Ascending aorta (tissue), 2 donors: ENCODE results near the gene SLC45A1. TPM values are rescaled to one million over a fixed set of nuclear protein-coding genes. Genes with fewer than 3 reads are reported as not detected.
A peak's percentile ranks its signal among the peaks of the same experiment; 100 is the strongest.

ENCODE experiments used
- DNase-seq, 2 donors: peaks; one replicate each; pipeline ENCODE4 v3.0.0-alpha.2; 2019; ENCODE audit warnings: low spot score in 2 of 2
- H3K27ac ChIP-seq, 2 donors: fragments of 200-600 bp; sonication (generic); one replicate each; pipeline ENCODE4 v1.5.1; 2016 to 2017; ENCODE audit warnings: mild to moderate bottlenecking in 1 of 2
- H3K27me3 ChIP-seq: fragments of 200-600 bp; sonication (generic); one replicate; pipeline ENCODE4 v1.5.1; 2017
- H3K36me3 ChIP-seq, 2 donors: fragments of 200-600 bp; sonication (generic); one replicate each; pipeline ENCODE4 v1.5.1; 2016
- H3K4me1 ChIP-seq, 2 donors: fragments of 200-600 bp; sonication (generic); one replicate each; pipeline ENCODE4 v1.5.1; 2016 to 2017; ENCODE audit warnings: mild to moderate bottlenecking in 1 of 2
- H3K4me3 ChIP-seq, 2 donors: fragments of 200-600 bp; sonication (generic); one replicate each; pipeline ENCODE4 v1.5.1; 2016 to 2017; ENCODE audit warnings: mild to moderate bottlenecking in 1 of 2
- H3K9me3 ChIP-seq, 2 donors: fragments of 200-600 bp; sonication (generic); one replicate each; pipeline ENCODE4 v1.5.1; 2016
- CTCF ChIP-seq, 3 experiments: fragments of 200-600 bp in 2 of 3; fragments of 450-650 bp in 1 of 3; sonication (generic) in 2 of 3; IDR thresholded peaks; one replicate each; pipeline ENCODE4 v1.5.1; 2016 to 2019; ENCODE audit warnings: antibody characterized with exemption in 3 of 3, mild to moderate bottlenecking in 1 of 3, moderate library complexity in 1 of 3
- intact Hi-C: fragments of 100-400 bp; cut with DNase I; formaldehyde crosslinking; loops from one replicate; pipeline ENCODE4 v1.15.1; 2023
- total RNA-seq: library from RNA; depleted of rRNA; stranded (reverse); fragments of >200 nt; gene quantifications from one replicate; pipeline ENCODE4 v1.1.0, GENCODE V29; 2016

Gene SLC45A1
- total RNA-seq, 1 donor from 2014 or later, result 3.2 TPM

DNA sequence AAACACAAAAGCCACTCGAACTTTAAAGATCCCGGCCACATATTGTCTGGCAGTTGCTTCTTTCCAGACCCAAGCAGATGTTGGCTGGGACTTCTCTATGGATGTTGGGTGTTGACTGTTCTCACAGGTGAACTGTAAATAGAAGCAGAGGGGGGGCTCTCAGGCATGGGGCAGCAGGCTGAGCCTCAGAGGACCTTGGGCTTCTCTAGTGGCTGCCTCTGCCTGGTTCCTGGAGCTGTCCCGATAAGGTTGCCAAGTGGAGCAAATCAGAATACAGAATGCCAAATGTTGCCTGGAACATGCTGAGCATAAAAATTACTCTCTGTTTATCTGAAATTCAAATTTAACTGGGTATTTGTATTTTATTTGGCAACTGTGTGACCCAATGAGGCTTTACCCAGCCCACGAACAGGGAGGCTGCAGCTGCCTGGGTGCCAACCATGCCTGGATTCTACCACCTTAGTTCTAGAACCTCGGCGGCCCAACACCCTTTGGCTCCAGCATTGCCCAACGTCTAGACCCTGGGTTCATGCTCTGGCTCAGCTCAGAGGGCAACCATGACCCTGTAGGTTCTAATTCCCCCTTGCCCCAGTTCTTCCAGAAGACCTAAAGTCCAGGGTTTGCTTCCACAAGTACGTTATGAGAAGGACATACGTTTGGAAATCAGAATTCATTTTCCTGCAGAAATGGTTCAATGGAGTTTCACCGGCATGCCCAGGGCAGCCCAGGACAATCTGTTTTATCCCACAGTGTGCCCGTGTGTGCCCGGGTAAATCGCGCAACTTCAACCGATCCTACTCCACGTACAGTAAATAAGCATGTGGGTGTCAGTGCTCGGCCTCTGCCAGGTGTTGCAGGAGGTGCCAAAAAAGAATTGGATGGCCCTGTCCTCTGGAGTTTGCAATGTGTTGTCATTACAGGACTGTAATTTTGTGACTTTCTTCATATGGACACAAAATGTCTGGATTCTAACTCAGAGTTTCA is 5.4 kb upstream of the SLC45A1 start:
- intact Hi-C loops, result loop anchor here (10.0 kb wide), 1 partner anchor 198 kb away; no protein-coding TSS in a partner anchor
- no peaks in the 10 kb centered on the region for H3K36me3 ChIP-seq
- H3K4me1 ChIP-seq, result peaks cover 0 to 14% of the 10 kb centered on the region in 2 donors
- no peak for DNase-seq
- no peak overlapping the region for H3K4me3 ChIP-seq
- no peaks in the 10 kb centered on the region for H3K27me3 ChIP-seq
- H3K9me3 ChIP-seq, result no peaks in the 10 kb centered on the region
- no peak for TF ChIP-seq CTCF (IDR thresholded peaks at IDR 0.05)
- H3K27ac ChIP-seq, result peak overlapping the region; percentile 14 to 30

DNA sequence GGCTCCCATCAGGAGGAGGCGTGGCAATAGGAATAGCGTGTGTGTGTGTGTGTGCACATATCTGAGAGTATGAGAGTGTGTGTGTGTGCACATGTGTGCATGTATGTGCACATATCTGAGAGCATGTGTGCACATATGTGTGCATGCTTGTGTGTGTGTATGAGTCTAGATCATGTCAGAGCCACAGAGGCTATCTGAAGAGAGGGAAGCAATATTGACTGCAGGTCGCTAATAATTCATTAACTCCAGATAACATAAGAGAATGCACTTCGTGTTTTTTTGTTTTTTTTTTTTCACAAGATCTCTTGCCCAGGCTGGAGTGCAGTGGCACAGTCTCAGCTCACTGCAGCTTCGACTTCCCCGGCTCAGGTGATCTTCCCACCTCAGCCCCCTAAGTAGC is 4.7 kb upstream of the SLC45A1 start:
- intact Hi-C loops, result loop anchor here (10.0 kb wide), 1 partner anchor 198 kb away; no protein-coding TSS in a partner anchor
- no peaks in the 10 kb centered on the region for H3K9me3 ChIP-seq
- no peaks in the 10 kb centered on the region for H3K27me3 ChIP-seq
- no peak for DNase-seq
- no peak for TF ChIP-seq CTCF (IDR thresholded peaks at IDR 0.05)
- H3K36me3 ChIP-seq, result no peaks in the 10 kb centered on the region
- H3K27ac ChIP-seq, result no peak overlapping the region
- peaks cover 0 to 14% of the 10 kb centered on the region in 2 donors for H3K4me1 ChIP-seq
- no peak overlapping the region for H3K4me3 ChIP-seq

GRCh38 chr1:8314346-8315280 is 3.3 kb upstream of the SLC45A1 start:
- intact Hi-C loops, result loop anchor here (1.0 to 10.0 kb wide), 4 partner anchors 200 to 332 kb away; no protein-coding TSS in a partner anchor
- DNase-seq, result peak in 1 of 2 donors; percentile 83
- Histone ChIP-seq H3K4me1 (peaks cover 0 to 14% of the 10 kb centered on the region in 2 donors), H3K27me3 (no peaks in the 10 kb centered on the region), H3K9me3 (no peaks in the 10 kb centered on the region), H3K36me3 (no peaks in the 10 kb centered on the region), H3K27ac (no peak overlapping the region), H3K4me3 (no peak overlapping the region)
- peak; percentile 84 to 92 (median 87) for TF ChIP-seq CTCF (IDR thresholded peaks at IDR 0.05)

DNA sequence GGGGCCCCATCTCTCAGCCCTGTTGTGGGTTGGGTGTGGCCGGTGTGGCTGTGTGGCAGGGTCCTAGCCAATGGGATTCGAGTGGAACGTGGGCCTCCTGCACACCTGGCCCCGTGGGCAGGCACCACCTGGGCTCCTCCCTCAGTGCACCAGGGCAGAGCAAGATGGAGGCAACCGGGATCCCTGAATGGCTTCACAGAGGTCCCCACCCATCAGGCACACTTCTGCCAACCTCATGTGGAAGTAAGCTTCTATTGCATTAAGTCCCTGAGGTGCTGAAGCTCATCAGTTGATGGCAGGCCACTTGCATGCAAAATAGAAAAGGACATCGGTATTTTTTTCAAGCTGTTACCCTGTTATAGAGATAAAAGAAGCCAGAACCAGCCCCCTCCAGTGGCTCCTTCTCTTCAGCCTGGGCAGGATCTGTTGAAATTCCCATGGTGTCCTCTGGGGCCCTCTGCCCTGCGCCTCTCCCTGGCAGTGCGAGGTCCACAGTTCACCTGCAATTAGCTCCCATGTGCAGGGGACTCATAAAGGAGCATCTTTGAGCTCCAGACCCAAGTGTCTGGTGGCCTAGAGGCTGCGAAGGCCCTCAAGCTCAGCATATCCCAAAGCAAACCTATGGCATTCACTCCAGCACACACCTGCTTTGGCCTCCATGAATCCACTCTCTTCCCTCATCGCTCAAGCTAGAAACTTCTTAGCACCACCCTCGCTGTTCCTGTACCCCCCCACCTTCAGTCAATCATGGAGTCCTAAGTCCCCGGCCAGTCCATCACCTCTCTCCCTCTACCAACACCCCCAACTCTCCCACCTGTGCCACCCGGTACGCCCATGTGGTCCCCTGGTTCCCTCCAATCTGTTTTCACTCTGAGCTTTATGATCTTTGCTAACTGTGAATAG is 2.1 kb upstream of the SLC45A1 start:
- intact Hi-C loops, result loop anchor here (10.0 kb wide), 1 partner anchor 201 kb away; no protein-coding TSS in a partner anchor
- Histone ChIP-seq H3K36me3 (no peaks in the 10 kb centered on the region), H3K27ac (no peak overlapping the region), H3K9me3 (no peaks in the 10 kb centered on the region), H3K4me3 (no peak overlapping the region), H3K27me3 (no peaks in the 10 kb centered on the region), H3K4me1 (peaks cover 0 to 14% of the 10 kb centered on the region in 2 donors)
- TF ChIP-seq CTCF (IDR thresholded peaks at IDR 0.05), result no peak
- DNase-seq, result no peak
